IMR-90 (cell line): ENCODE measurements around the gene POLR2F. TPM values are rescaled to one million over a fixed set of nuclear protein-coding genes. Genes with fewer than 3 reads are reported as not detected.

Source experiments
- ATAC-seq: fragments of 200-7000 bp; cut with Tn5 transposase; 2 replicates; pipeline ENCODE4 v1.9.1; 2020; ENCODE audit warnings: low read depth, mild to moderate bottlenecking, moderate library complexity
- BruUV-seq: library from RNA; stranded (reverse); fragments of 400-500 nt; replicated peaks from 2 replicates; lab custom pipeline; 2021; lab: Mats Ljungman, UMichigan
- CTCF ChIA-PET: fragments of 300-600 bp; formaldehyde crosslinking; extraction: SDS; loops from one replicate; lab custom pipeline; 2021; ENCODE audit warnings: antibody characterized with exemption; lab: Yijun Ruan, JAX
- POLR2A ChIA-PET: fragments of 300-600 bp; sonication (Branson Sonifier 250); formaldehyde crosslinking; loops from one replicate; lab custom pipeline; 2022; ENCODE audit warnings: antibody characterized with exemption; ENCODE audit not compliant: unreplicated experiment; lab: Charles Lee
- DNase-seq: peaks from one replicate; pipeline ENCODE4 v3.0.0; 2013
- H2AFZ ChIP-seq: replicated peaks from 2 replicates; pipeline ENCODE3; 2013; ENCODE audit warnings: low read length, mild to moderate bottlenecking; ENCODE audit not compliant: poor library complexity
- H2AK5ac ChIP-seq: 2 replicates; pipeline ENCODE4 v1.6.1; 2013; ENCODE audit warnings: low read depth, low read length, inconsistent platforms
- H2AK9ac ChIP-seq: replicated peaks from 2 replicates; pipeline ENCODE3; 2013; ENCODE audit warnings: mild to moderate bottlenecking, low read depth, low read length, moderate library complexity; ENCODE audit not compliant: poor library complexity
- H2BK120ac ChIP-seq: 2 replicates; pipeline ENCODE4 v1.6.1; 2013; ENCODE audit warnings: low read depth, low read length, inconsistent platforms
- H2BK15ac ChIP-seq: 3 replicates; pipeline ENCODE4 v1.6.1; 2013; ENCODE audit warnings: low read depth, low read length, inconsistent platforms
- H2BK20ac ChIP-seq: 2 replicates; pipeline ENCODE4 v1.6.1; 2013; ENCODE audit warnings: low read depth, mild to moderate bottlenecking, inconsistent platforms, low read length, moderate library complexity
- H2BK5ac ChIP-seq: 2 replicates; pipeline ENCODE4 v1.6.1; 2013; ENCODE audit warnings: mild to moderate bottlenecking, low read depth, low read length, inconsistent platforms; ENCODE audit not compliant: poor library complexity, severe bottlenecking
- H3K14ac ChIP-seq: replicated peaks from 2 replicates; pipeline ENCODE4 v1.6.1; 2013; ENCODE audit warnings: low read depth, low read length, inconsistent platforms
- H3K18ac ChIP-seq: 2 replicates; pipeline ENCODE4 v1.6.1; 2013; ENCODE audit warnings: low read depth, low read length, control low read depth
- H3K23ac ChIP-seq: 2 replicates; pipeline ENCODE4 v1.6.1; 2013; ENCODE audit warnings: low read depth, low read length, inconsistent platforms
- H3K27ac ChIP-seq: 2 replicates; pipeline ENCODE4 v1.5.1; 2013; ENCODE audit warnings: mild to moderate bottlenecking, control low read depth, low read length; ENCODE audit not compliant: insufficient read depth
- H3K27me3 ChIP-seq: 2 replicates; pipeline ENCODE4 v1.6.1; 2013; ENCODE audit warnings: low read length; ENCODE audit not compliant: control insufficient read depth, insufficient read depth
- H3K36me3 ChIP-seq: 2 replicates; pipeline ENCODE4 v1.6.1; 2013; ENCODE audit warnings: low read length, mixed read lengths; ENCODE audit not compliant: control insufficient read depth, insufficient read depth
- H3K4ac ChIP-seq: 2 replicates; pipeline ENCODE4 v1.6.1; 2013; ENCODE audit warnings: low read depth, low read length, inconsistent platforms
- H3K4me1 ChIP-seq: 2 replicates; pipeline ENCODE4 v1.6.1; 2013; ENCODE audit warnings: low read length, mixed read lengths; ENCODE audit not compliant: control insufficient read depth, insufficient read depth
- H3K4me2 ChIP-seq: 2 replicates; pipeline ENCODE4 v1.6.1; 2013; ENCODE audit warnings: low read depth, mild to moderate bottlenecking, control low read depth, low read length, moderate library complexity
- H3K4me3 ChIP-seq: 2 replicates; pipeline ENCODE4 v1.5.1; 2013; ENCODE audit warnings: low read depth, mild to moderate bottlenecking, control low read depth, low read length, moderate library complexity; ENCODE audit not compliant: insufficient read depth
- H3K56ac ChIP-seq: 2 replicates; pipeline ENCODE4 v1.6.1; 2013; ENCODE audit warnings: low read length, inconsistent platforms; ENCODE audit not compliant: insufficient read depth; ENCODE audit errors: extremely low read depth
- H3K79me1 ChIP-seq, 2 experiments: 2 replicates each; pipeline ENCODE4 v1.6.1; 2013; ENCODE audit warnings: low read length in 2 of 2, inconsistent platforms in 1 of 2, low read depth in 1 of 2
- H3K9ac ChIP-seq: 2 replicates; pipeline ENCODE4 v1.6.1; 2013; ENCODE audit warnings: low read depth, low read length, control low read depth
- H3K9me1 ChIP-seq: 2 replicates; pipeline ENCODE4 v1.6.1; 2013; ENCODE audit warnings: low read length, inconsistent platforms; ENCODE audit not compliant: insufficient read depth
- H3K9me3 ChIP-seq: 2 replicates; pipeline ENCODE4 v1.6.1; 2013; ENCODE audit warnings: low read length; ENCODE audit not compliant: control insufficient read depth, insufficient read depth
- H4K20me1 ChIP-seq: 2 replicates; pipeline ENCODE4 v1.6.1; 2013; ENCODE audit warnings: low read length, inconsistent platforms; ENCODE audit not compliant: insufficient read depth
- H4K5ac ChIP-seq: 2 replicates; pipeline ENCODE4 v1.6.1; 2013; ENCODE audit warnings: mild to moderate bottlenecking, low read depth, low read length, control low read depth
- H4K8ac ChIP-seq, 2 experiments: 2 replicates each; pipeline ENCODE4 v1.6.1; 2013; ENCODE audit warnings: low read depth in 2 of 2, low read length in 2 of 2, control low read depth in 1 of 2, inconsistent platforms in 1 of 2
- H4K91ac ChIP-seq: 2 replicates; pipeline ENCODE4 v1.6.1; 2013; ENCODE audit warnings: low read depth, low read length, inconsistent platforms; ENCODE audit not compliant: insufficient read depth
- BHLHE40 ChIP-seq: fragments of 150-350 bp; IDR thresholded peaks from 2 replicates; pipeline ENCODE4 v1.6.1; 2016; ENCODE audit warnings: mild to moderate bottlenecking, low read depth, low read length
- CEBPB ChIP-seq: IDR thresholded peaks from 2 replicates; pipeline ENCODE4 v1.6.1; 2012; ENCODE audit warnings: low read depth, low read length, improper control_type of control experiment
- CHD1 ChIP-seq: IDR thresholded peaks from 2 replicates; pipeline ENCODE4 v1.6.1; 2012; ENCODE audit warnings: low read depth, low read length, improper control_type of control experiment
- CTCF ChIP-seq: conservative IDR thresholded peaks from 2 replicates; pipeline ENCODE4 v1.5.1; 2012; ENCODE audit warnings: mild to moderate bottlenecking, low read depth, low read length, improper control_type of control experiment
- ELK1 ChIP-seq: fragments of 150-350 bp; IDR thresholded peaks from 2 replicates; pipeline ENCODE4 v1.6.1; 2016; ENCODE audit warnings: low read depth, mild to moderate bottlenecking, low read length, moderate library complexity, borderline replicate concordance
- FOS ChIP-seq: fragments of 150-350 bp; IDR thresholded peaks from 2 replicates; pipeline ENCODE4 v1.6.1; 2016; ENCODE audit warnings: low read depth, low read length
- MAFK ChIP-seq: IDR thresholded peaks from 2 replicates; pipeline ENCODE4 v1.6.1; 2012; ENCODE audit warnings: low read depth, low read length, improper control_type of control experiment
- MAZ ChIP-seq: IDR thresholded peaks from 2 replicates; pipeline ENCODE4 v1.6.1; 2012; ENCODE audit warnings: low read depth, mild to moderate bottlenecking, low read length, improper control_type of control experiment, moderate library complexity, borderline replicate concordance
- MXI1 ChIP-seq: IDR thresholded peaks from 2 replicates; pipeline ENCODE4 v1.6.1; 2012; ENCODE audit warnings: low read depth, mild to moderate bottlenecking, low read length, moderate library complexity, borderline replicate concordance
- NFE2L2 ChIP-seq: fragments of 150-350 bp; IDR thresholded peaks from 2 replicates; pipeline ENCODE4 v1.6.1; 2016; ENCODE audit warnings: low read depth, mild to moderate bottlenecking, low read length
- POLR2A ChIP-seq: IDR thresholded peaks from 2 replicates; pipeline ENCODE4 v1.6.1; 2012; ENCODE audit warnings: mild to moderate bottlenecking, low read depth, low read length
- RAD21 ChIP-seq: IDR thresholded peaks from 2 replicates; pipeline ENCODE4 v1.6.1; 2012; ENCODE audit warnings: low read length, improper control_type of control experiment
- RCOR1 ChIP-seq: IDR thresholded peaks from 2 replicates; pipeline ENCODE4 v1.6.1; 2012; ENCODE audit warnings: mild to moderate bottlenecking, low read length, improper control_type of control experiment; ENCODE audit not compliant: insufficient replicate concordance
- RFX5 ChIP-seq: IDR thresholded peaks from 2 replicates; pipeline ENCODE4 v1.8.0; 2012; ENCODE audit warnings: low read depth, mild to moderate bottlenecking, low read length, moderate library complexity
- SMC3 ChIP-seq: fragments of 150-350 bp; IDR thresholded peaks from 2 replicates; pipeline ENCODE4 v1.6.1; 2016; ENCODE audit warnings: low read depth, mild to moderate bottlenecking, antibody characterized with exemption, low read length, moderate library complexity
- USF2 ChIP-seq: fragments of 150-350 bp; IDR thresholded peaks from 2 replicates; pipeline ENCODE4 v1.6.1; 2017; ENCODE audit warnings: mild to moderate bottlenecking, antibody characterized with exemption, low read length, low read depth
- WGBS, 2 experiments: methylation state at CpG; one replicate each; pipeline versions ENCODE4 v1.1.5 to v1.1.7; 2013; ENCODE audit warnings: missing lambda C conversion rate in 2 of 2; ENCODE audit not compliant: insufficient read length in 1 of 2; ENCODE audit errors: extremely low coverage in 2 of 2; 5-methylcytosine and 5-hydroxymethylcytosine counted together
- dilution Hi-C: fragments of 300-500 bp; cut with HindIII; formaldehyde crosslinking; loops from one replicate; pipeline ENCODE4 v1.14.3; 2018; ENCODE audit warnings: low sequenced_read_pairs; ENCODE audit not compliant: unreplicated experiment
- in situ Hi-C: fragments of 300-500 bp; cut with MboI; formaldehyde crosslinking; loops from 3 replicates; pipeline ENCODE4 v1.14.3; 2019; ENCODE audit warnings: low sequenced_read_pairs, inconsistent platforms, mixed read lengths
- intact Hi-C: fragments of 100-400 bp; cut with micrococcal nuclease; formaldehyde crosslinking; loops from 2 replicates; pipeline ENCODE4 v1.10.0; 2022
- polyA plus RNA-seq, 3 experiments: library from polyadenylated mRNA; depleted of rRNA; stranded (reverse); fragments of >200 nt; gene quantifications; 2 replicates each; pipeline ENCODE4 v1.2.3, GENCODE V29; 2012; ENCODE audit warnings: low replicate concordance in 1 of 3
- total RNA-seq: library from RNA; depleted of rRNA; stranded (reverse); fragments of >200 nt; gene quantifications from 2 replicates; pipeline ENCODE4 v1.2.3, GENCODE V29; 2012

The POLR2F gene
- total and polyA plus RNA-seq, 2 of the 4 experiments (the other 2 are of a cell fraction): 26.0 to 147 TPM

- DNase-seq (no peak), ATAC-seq (no peak)
- H2BK120ac ChIP-seq: no peak overlapping the region
- H2AFZ ChIP-seq: no peak overlapping the region
- no peak overlapping the region for H3K9ac ChIP-seq
- intact Hi-C loops (loop anchor here (5.0 kb wide), 1 partner anchor 115 kb away; no protein-coding TSS in a partner anchor), in situ Hi-C loops (no loop called here), dilution Hi-C loops (no loop called here)
- POLR2A ChIA-PET: no interaction called here
- peaks cover 8% of the 10 kb centered on the region for H3K9me1 ChIP-seq
- H3K9me3 ChIP-seq: no peaks in the 10 kb centered on the region
- H4K20me1 ChIP-seq: peaks cover 31% of the 10 kb centered on the region
- H4K5ac ChIP-seq: no peak overlapping the region
- no peak overlapping the region for H4K8ac ChIP-seq
- H2BK20ac ChIP-seq: no peak overlapping the region
- no peak overlapping the region for H3K27ac ChIP-seq
- peaks cover 16% of the 10 kb centered on the region for H3K4me1 ChIP-seq
- no peak overlapping the region for H2BK5ac ChIP-seq
- H2BK15ac ChIP-seq: no peak overlapping the region
- WGBS, 2 experiments: no CpG with 5 or more reads among the region's 6 CpGs
- CTCF ChIA-PET: interaction anchor here (0.6 to 1.2 kb wide), 4 partner anchors 26 to 65 kb away, joined by 3 to 6 read pairs (median 4); partner anchors contain the start of gene MICALL1
- no peak overlapping the region for H3K56ac ChIP-seq
- no peak overlapping the region for H3K14ac ChIP-seq
- peaks cover 0 to 40% of the 10 kb centered on the region in 2 experiments; a peak in 2 of 4 replicates for H3K79me1 ChIP-seq
- H3K23ac ChIP-seq: no peak overlapping the region
- no peak overlapping the region for H3K4me2 ChIP-seq
- no peak overlapping the region for H3K4me3 ChIP-seq
- H2AK5ac ChIP-seq: no peak overlapping the region
- H4K91ac ChIP-seq: no peak overlapping the region
- no peaks in the 10 kb centered on the region for H3K27me3 ChIP-seq
- H3K18ac ChIP-seq: no peak overlapping the region
- H3K4ac ChIP-seq: no peak overlapping the region
- BruUV-seq: no TSS peak
- H3K36me3 ChIP-seq: peaks cover 40% of the 10 kb centered on the region
- no peak overlapping the region for H2AK9ac ChIP-seq
- no peak for TF ChIP-seq RAD21
- TF ChIP-seq CEBPB: no peak
- TF ChIP-seq NFE2L2: no peak
- no peak for TF ChIP-seq CHD1
- TF ChIP-seq RCOR1: no peak
- TF ChIP-seq SMC3: no peak
- TF ChIP-seq POLR2A: no peak
- no peak for TF ChIP-seq RFX5
- no peak for TF ChIP-seq FOS
- no peak for TF ChIP-seq ELK1
- TF ChIP-seq BHLHE40: no peak
- TF ChIP-seq MAZ: no peak
- no peak for TF ChIP-seq CTCF
- no peak for TF ChIP-seq USF2
- no peak for TF ChIP-seq MXI1
- no peak for TF ChIP-seq MAFK
These were observed 21.6 kb upstream of the POLR2F start for GRCh38 chr22:37931893-37932389.
